Activated T-helper 2 cell treated with anti-CD3 and anti-CD28 coated beads, Interferon-gamma antibody, Interleukin-2, Interleukin-4, amounts not matched to agents 10 μg/mL and 5 μg/mL and 100 μg/mL, durations not matched to agents 14 hours and 24 hours and 36 hours (primary cell): ENCODE results near the gene TRIM41. TPM values are rescaled to one million over a fixed set of nuclear protein-coding genes. Genes with fewer than 3 reads are reported as not detected.

ENCODE experiments used
- DNase-seq: peaks from one replicate; pipeline ENCODE4 v3.0.0; 2021; ENCODE audit warnings: low spot score
- H3K27ac Mint-ChIP-seq: one replicate; pipeline ENCODE4 v1.8.0; 2021; ENCODE audit warnings: mixed read lengths
- H3K27me3 Mint-ChIP-seq: one replicate; pipeline ENCODE4 v1.8.0; 2021; ENCODE audit warnings: low read depth, mixed read lengths
- H3K36me3 Mint-ChIP-seq: one replicate; pipeline ENCODE4 v1.8.0; 2021; ENCODE audit warnings: low read depth, mixed read lengths
- H3K4me1 Mint-ChIP-seq: one replicate; pipeline ENCODE4 v1.8.0; 2021; ENCODE audit warnings: low read depth, mixed read lengths
- H3K4me3 Mint-ChIP-seq: one replicate; pipeline ENCODE4 v1.8.0; 2021; ENCODE audit warnings: low read depth, mild to moderate bottlenecking, moderate library complexity, mixed read lengths
- H3K9me3 Mint-ChIP-seq: one replicate; pipeline ENCODE4 v1.8.0; 2021; ENCODE audit warnings: mixed read lengths
- intact Hi-C: fragments of 100-400 bp; cut with micrococcal nuclease; formaldehyde crosslinking; loops from one replicate; pipeline ENCODE4 v1.15.1; 2023
- total RNA-seq: library from RNA; stranded (reverse); gene quantifications from 2 replicates; pipeline ENCODE4 v1.2.3, GENCODE V29; 2022

The TRIM41 gene
- total RNA-seq, 1 donor from 2014 or later, result 33.0 TPM

- Mint-ChIP-seq H3K27me3 (no peaks in the 10 kb centered on the region), H3K4me3 (peak overlapping the region; percentile 94), H3K4me1 (peaks cover 19% of the 10 kb centered on the region), H3K27ac (peak overlapping the region; percentile 93), H3K36me3 (no peaks in the 10 kb centered on the region), H3K9me3 (no peaks in the 10 kb centered on the region)
- peak; percentile 77 for DNase-seq
- intact Hi-C loops, result loop anchor here (1.0 to 10.0 kb wide), 5 partner anchors 16 to 324 kb away; partner anchors contain the start of genes RACK1, TRIM41, TRIM52 and ZFP62
Observed at GRCh38 chr5:181188700-181189362, 34.2 kb upstream of the TRIM41 start.

GRCh38 chr5:181189363-181189961, 33.6 kb upstream of the TRIM41 start:
- intact Hi-C loops, result loop anchor here (1.0 to 10.0 kb wide), 4 partner anchors 17 to 325 kb away; partner anchors contain the start of genes RACK1, TRIM41 and ZFP62
- H3K4me1 Mint-ChIP-seq, result peaks cover 15% of the 10 kb centered on the region
- H3K36me3 Mint-ChIP-seq, result no peaks in the 10 kb centered on the region
- H3K4me3 Mint-ChIP-seq, result peak overlapping the region; percentile 94
- no peaks in the 10 kb centered on the region for H3K27me3 Mint-ChIP-seq
- H3K27ac Mint-ChIP-seq, result peak overlapping the region; percentile 93
- DNase-seq, result peak; percentile 60
- no peaks in the 10 kb centered on the region for H3K9me3 Mint-ChIP-seq

GRCh38 chr5:181189962-181190710, 32.9 kb upstream of the TRIM41 start:
- intact Hi-C loops, result loop anchor here (1.0 to 10.0 kb wide), 4 partner anchors 17 to 325 kb away; partner anchors contain the start of genes RACK1, TRIM41 and ZFP62
- no peaks in the 10 kb centered on the region for H3K9me3 Mint-ChIP-seq
- H3K36me3 Mint-ChIP-seq, result no peaks in the 10 kb centered on the region
- peaks cover 14% of the 10 kb centered on the region for H3K4me1 Mint-ChIP-seq
- H3K4me3 Mint-ChIP-seq, result peak overlapping the region; percentile 94
- peak overlapping the region; percentile 93 for H3K27ac Mint-ChIP-seq
- H3K27me3 Mint-ChIP-seq, result no peaks in the 10 kb centered on the region
- no peak for DNase-seq

GRCh38 chr5:181190711-181191525, 32.2 kb upstream of the TRIM41 start:
- no peaks in the 10 kb centered on the region for H3K27me3 Mint-ChIP-seq
- peak overlapping the region; percentile 94 for H3K4me3 Mint-ChIP-seq
- peak; percentile 37 for DNase-seq
- H3K27ac Mint-ChIP-seq, result peak overlapping the region; percentile 95
- peaks cover 14% of the 10 kb centered on the region for H3K4me1 Mint-ChIP-seq
- H3K36me3 Mint-ChIP-seq, result no peaks in the 10 kb centered on the region
- no peaks in the 10 kb centered on the region for H3K9me3 Mint-ChIP-seq
- intact Hi-C loops, result loop anchor here (1.0 kb wide), 2 partner anchors 16 to 27 kb away; no protein-coding TSS in a partner anchor

- H3K36me3 Mint-ChIP-seq, result no peaks in the 10 kb centered on the region
- intact Hi-C loops, result loop anchor here (1.0 kb wide), 3 partner anchors 16 to 53 kb away; no protein-coding TSS in a partner anchor
- peak overlapping the region; percentile 94 for H3K4me3 Mint-ChIP-seq
- no peaks in the 10 kb centered on the region for H3K9me3 Mint-ChIP-seq
- DNase-seq, result peak; percentile 94
- H3K4me1 Mint-ChIP-seq, result peaks cover 14% of the 10 kb centered on the region
- no peaks in the 10 kb centered on the region for H3K27me3 Mint-ChIP-seq
- peak overlapping the region; percentile 95 for H3K27ac Mint-ChIP-seq
Observed at GRCh38 chr5:181191526-181192336, 31.4 kb upstream of the TRIM41 start.

- Mint-ChIP-seq H3K4me3 (peak overlapping the region; percentile 94), H3K36me3 (no peaks in the 10 kb centered on the region), H3K9me3 (no peaks in the 10 kb centered on the region), H3K27ac (peak overlapping the region; percentile 95), H3K27me3 (no peaks in the 10 kb centered on the region), H3K4me1 (peaks cover 14% of the 10 kb centered on the region)
- no peak for DNase-seq
- intact Hi-C loops, result loop anchor here (1.0 kb wide), 1 partner anchor 52 kb away; no protein-coding TSS in a partner anchor
Observed at GRCh38 chr5:181192337-181193046, 30.6 kb upstream of the TRIM41 start.

- intact Hi-C loops, result no loop called here
- DNase-seq, result no peak
- no peaks in the 10 kb centered on the region for H3K36me3 Mint-ChIP-seq
- peaks cover 8% of the 10 kb centered on the region for H3K4me1 Mint-ChIP-seq
- no peaks in the 10 kb centered on the region for H3K27me3 Mint-ChIP-seq
- H3K27ac Mint-ChIP-seq, result no peak overlapping the region
- H3K4me3 Mint-ChIP-seq, result no peak overlapping the region
- no peaks in the 10 kb centered on the region for H3K9me3 Mint-ChIP-seq
Observed at GRCh38 chr5:181193656-181194055, 29.4 kb upstream of the TRIM41 start.

- Mint-ChIP-seq H3K4me3 (no peak overlapping the region), H3K27me3 (no peaks in the 10 kb centered on the region), H3K36me3 (no peaks in the 10 kb centered on the region), H3K9me3 (no peaks in the 10 kb centered on the region), H3K27ac (no peak overlapping the region), H3K4me1 (peaks cover 7% of the 10 kb centered on the region)
- intact Hi-C loops, result no loop called here
- DNase-seq, result no peak
Observed at GRCh38 chr5:181194489-181195248, 28.4 kb upstream of the TRIM41 start.

- H3K36me3 Mint-ChIP-seq, result no peaks in the 10 kb centered on the region
- H3K9me3 Mint-ChIP-seq, result no peaks in the 10 kb centered on the region
- DNase-seq, result no peak
- no peak overlapping the region for H3K27ac Mint-ChIP-seq
- H3K27me3 Mint-ChIP-seq, result peaks cover 3% of the 10 kb centered on the region
- H3K4me3 Mint-ChIP-seq, result no peak overlapping the region
- intact Hi-C loops, result no loop called here
- H3K4me1 Mint-ChIP-seq, result peaks cover 7% of the 10 kb centered on the region
Observed at GRCh38 chr5:181195249-181195761, 27.8 kb upstream of the TRIM41 start.

GRCh38 chr5:181197326-181197951, 25.6 kb upstream of the TRIM41 start:
- Mint-ChIP-seq H3K27me3 (peaks cover 7% of the 10 kb centered on the region), H3K4me1 (peaks cover 7% of the 10 kb centered on the region), H3K27ac (no peak overlapping the region), H3K36me3 (no peaks in the 10 kb centered on the region), H3K9me3 (no peaks in the 10 kb centered on the region), H3K4me3 (no peak overlapping the region)
- DNase-seq, result no peak
- intact Hi-C loops, result no loop called here
